Measurements from ENCODE around the gene DBF4B. TPM values are rescaled to one million over a fixed set of nuclear protein-coding genes. Genes with fewer than 3 reads are reported as not detected.
"Not testable (repeated sequence)": the region's sequence is repeated elsewhere in the genome, so short reads cannot be mapped to it uniquely, and the experiment has no call there.

DBF4B gene
- total RNA-seq, 1 experiment from 2014 or later = 24.7 TPM

DNA sequence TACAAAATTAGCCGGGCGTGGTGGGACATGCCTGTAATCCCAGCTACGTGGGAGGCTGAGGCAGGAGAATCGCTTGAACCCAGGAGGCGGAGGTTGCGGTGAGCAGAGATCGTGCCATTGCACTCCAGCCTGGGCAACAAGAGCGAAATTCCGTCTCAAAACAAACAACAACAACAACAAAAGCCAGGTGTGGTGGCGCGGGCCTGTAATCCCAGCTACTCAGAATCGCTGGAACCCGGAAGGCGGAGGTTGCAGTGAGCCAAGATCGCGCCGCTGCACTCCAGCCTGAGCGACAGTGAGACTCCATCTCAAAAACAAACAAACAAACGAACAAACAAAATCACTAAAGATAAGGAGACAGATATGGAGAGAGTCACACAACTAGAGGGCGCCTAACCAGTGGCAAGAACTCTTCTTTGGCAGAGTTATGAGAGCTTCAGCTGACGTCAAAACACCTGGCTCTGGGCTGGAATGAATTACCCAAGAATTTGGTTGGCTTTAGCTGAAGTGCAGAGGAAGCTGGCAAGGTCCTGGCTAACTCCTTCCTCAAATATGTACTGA lies 17.6 kb upstream of the DBF4B start:
- Mint-ChIP-seq H3K36me3 (ENCODE audit: insufficient read depth in 1 of 3, low read depth in 3 of 3) (peaks cover 0 to 12% (median 0%) of the 10 kb centered on the region in 3 experiments; a peak in 5 of 7 replicates), H3K27ac (peak overlapping the region in 1 of 3 experiments; percentile 25; a peak in 1 of 7 replicates), H3K4me1 (peaks cover 13 to 15% of the 10 kb centered on the region in 2 experiments), H3K4me3 (peak overlapping the region; percentile 98 to 99; a peak in 4 of 5 replicates)
- H2BK15ac ChIP-seq (ENCODE audit: low read depth, low read length); H3K23me2 ChIP-seq (ENCODE audit: insufficient read length, low read depth, low read length, poor library complexity, severe bottlenecking); H3K79me1 ChIP-seq (ENCODE audit: insufficient read depth, low read depth, low read length, poor library complexity, severe bottlenecking); H3K27ac ChIP-seq (ENCODE audit: insufficient read length, low read depth, low read length); H3K27me3 Mint-ChIP-seq (ENCODE audit: low read depth); H4K91ac ChIP-seq (ENCODE audit: insufficient read length, low read depth, low read length); H3K9ac ChIP-seq (ENCODE audit: extremely low read depth, insufficient read length, low read length); H4K20me1 ChIP-seq (ENCODE audit: control insufficient read depth, insufficient read depth, insufficient read length); H3K18ac ChIP-seq (ENCODE audit: insufficient read length, low read depth, low read length); H2BK12ac ChIP-seq (ENCODE audit: insufficient read length, low read depth, low read length); H3K23ac ChIP-seq (ENCODE audit: insufficient read length, low read depth, low read length); H2BK120ac ChIP-seq (ENCODE audit: low read depth, low read length, poor library complexity, severe bottlenecking); H3K27me3 ChIP-seq (ENCODE audit: insufficient read depth, low read length); H3K14ac ChIP-seq (ENCODE audit: insufficient read depth, low read length); H3K4me1 ChIP-seq (ENCODE audit: insufficient read depth, low read length); H2BK5ac ChIP-seq (ENCODE audit: insufficient read length, low read length); H3T11ph ChIP-seq (ENCODE audit: low read length); H3K4me2 ChIP-seq (ENCODE audit: insufficient read depth, insufficient read length, low read length); H2AK5ac ChIP-seq (ENCODE audit: insufficient read length, low read length); H3K56ac ChIP-seq (ENCODE audit: insufficient read length, low read depth, low read length); H3K9me3 Mint-ChIP-seq; H2AFZ ChIP-seq (ENCODE audit: low read length); H4K8ac ChIP-seq (replicated peaks; ENCODE audit: insufficient read length, low read depth, low read length); H3K79me2 ChIP-seq (ENCODE audit: insufficient read depth, low read length); H3K4ac ChIP-seq (ENCODE audit: low read depth, low read length); H2BK20ac ChIP-seq (ENCODE audit: low read depth, low read length, poor library complexity, severe bottlenecking); H3K9me3 ChIP-seq (ENCODE audit: control insufficient read depth, low read depth, low read length); H4K5ac ChIP-seq (ENCODE audit: insufficient read length, low read depth, low read length): not testable (repeated sequence)
- DNase-seq = peak; percentile 48
- no CpG with 5 or more reads among the region's 21 CpGs for WGBS (ENCODE audit: extremely low coverage, insufficient read length, low lambda C conversion rate)
- TF ChIP-seq CTCF (conservative IDR thresholded peaks at IDR 0.05) = peak; percentile 44

All from H9 (cell line).